GM23248 (cell line): ENCODE data around the gene ZNF76. TPM values are rescaled to one million over a fixed set of nuclear protein-coding genes. Genes with fewer than 3 reads are reported as not detected.
A peak's percentile ranks its signal among the peaks of the same experiment; 100 is the strongest.

Experiments
- DNase-seq: peaks from one replicate; pipeline ENCODE4 v3.0.0-alpha.2; 2015
- H2AFZ ChIP-seq: fragments of 200-600 bp; sonication (generic); 2 replicates; pipeline ENCODE4 v1.6.1; 2016; ENCODE audit warnings: antibody characterized with exemption
- H3F3A ChIP-seq: fragments of 200-600 bp; sonication (generic); 2 replicates; pipeline ENCODE4 v1.6.1; 2016; ENCODE audit warnings: mild to moderate bottlenecking, antibody characterized with exemption, mixed run types; ENCODE audit not compliant: insufficient read depth
- H3K27ac ChIP-seq: fragments of 200-600 bp; sonication (generic); 2 replicates; pipeline ENCODE4 v1.5.1; 2016; ENCODE audit warnings: mild to moderate bottlenecking
- H3K27me3 ChIP-seq: fragments of 200-600 bp; sonication (generic); replicated peaks from 2 replicates; pipeline ENCODE4 v1.6.1; 2016; ENCODE audit warnings: mild to moderate bottlenecking; ENCODE audit not compliant: insufficient read depth
- H3K36me3 ChIP-seq: fragments of 200-600 bp; sonication (generic); 2 replicates; pipeline ENCODE4 v1.6.1; 2016; ENCODE audit warnings: low read depth, mild to moderate bottlenecking
- H3K4me1 ChIP-seq: fragments of 200-600 bp; sonication (generic); 2 replicates; pipeline ENCODE4 v1.6.1; 2016; ENCODE audit warnings: mild to moderate bottlenecking; ENCODE audit not compliant: insufficient read depth
- H3K4me2 ChIP-seq: fragments of 200-600 bp; sonication (generic); one replicate; pipeline ENCODE4 v1.6.1; 2016; ENCODE audit warnings: mild to moderate bottlenecking; ENCODE audit not compliant: unreplicated experiment
- H3K4me3 ChIP-seq: fragments of 200-600 bp; sonication (generic); 2 replicates; pipeline ENCODE4 v1.5.1; 2016; ENCODE audit warnings: mild to moderate bottlenecking
- H3K79me2 ChIP-seq: fragments of 200-600 bp; sonication (generic); 2 replicates; pipeline ENCODE4 v1.6.1; 2016; ENCODE audit warnings: mild to moderate bottlenecking; ENCODE audit not compliant: insufficient read depth
- H3K9ac ChIP-seq: fragments of 200-600 bp; sonication (generic); 2 replicates; pipeline ENCODE4 v1.6.1; 2016; ENCODE audit warnings: mild to moderate bottlenecking
- H3K9me2 ChIP-seq: fragments of 200-600 bp; sonication (generic); 2 replicates; pipeline ENCODE4 v1.6.1; 2016; ENCODE audit warnings: mixed run types, mild to moderate bottlenecking, moderate library complexity; ENCODE audit not compliant: insufficient read depth
- H3K9me3 ChIP-seq: fragments of 200-600 bp; sonication (generic); one replicate; pipeline ENCODE4 v1.6.1; 2017; ENCODE audit warnings: low read depth
- H4K20me1 ChIP-seq: fragments of 200-600 bp; sonication (generic); 2 replicates; pipeline ENCODE4 v1.6.0; 2016; ENCODE audit not compliant: insufficient read depth
- EZH2 ChIP-seq: fragments of 200-600 bp; sonication (generic); IDR thresholded peaks from 2 replicates; pipeline ENCODE4 v1.6.1; 2018; ENCODE audit warnings: antibody characterized with exemption, mild to moderate bottlenecking; ENCODE audit not compliant: insufficient read depth, poor library complexity, severe bottlenecking
- EZH2phosphoT487 ChIP-seq: fragments of 200-600 bp; sonication (generic); IDR thresholded peaks from 2 replicates; pipeline ENCODE4 v1.6.1; 2018; ENCODE audit warnings: antibody characterized with exemption, moderate library complexity, mild to moderate bottlenecking, low read depth; ENCODE audit not compliant: insufficient read depth
- WGBS, 2 experiments: methylation state at CpG; one replicate each; pipeline ENCODE4 v1.1.6; 2015 to 2017; ENCODE audit warnings: low lambda C conversion rate in 2 of 2, low coverage in 1 of 2; ENCODE audit errors: missing lambda C conversion rate in 2 of 2; 5-methylcytosine and 5-hydroxymethylcytosine counted together
- in situ Hi-C: fragments of 300-500 bp; cut with MboI; formaldehyde crosslinking; loops from 2 replicates; pipeline ENCODE4 v1.15.0; 2020
- polyA plus RNA-seq: library from polyadenylated mRNA; unstranded; fragments of >200 nt; fragmentation: Nextera tagmentation; extraction: Ambion mirVana; gene quantifications from 2 replicates; pipeline ENCODE4 v1.2.1, GENCODE V29; 2016
- total RNA-seq: library from RNA; depleted of rRNA; stranded (reverse); fragments of >200 nt; shearing (Covaris generic); gene quantifications from 2 replicates; pipeline ENCODE4 v1.2.3, GENCODE V29; 2014

The ZNF76 gene
- total and polyA plus RNA-seq, 2 experiments from 2014 or later, result 14.3 to 15.9 TPM

- no peak for DNase-seq
- no peak overlapping the region for H3K27ac ChIP-seq
- H3F3A ChIP-seq, result no peaks in the 10 kb centered on the region
- no peaks in the 10 kb centered on the region for H3K9me2 ChIP-seq
- no peaks in the 10 kb centered on the region for H3K36me3 ChIP-seq
- H3K27me3 ChIP-seq, result no peaks in the 10 kb centered on the region; the same call in 1 of the 2 replicates
- no peaks in the 10 kb centered on the region for H4K20me1 ChIP-seq
- H3K9ac ChIP-seq, result no peak overlapping the region
- no peak overlapping the region for H3K4me3 ChIP-seq
- H2AFZ ChIP-seq, result no peak overlapping the region
- 48 to 50% methylated on average over 2 of the region's 2 CpGs for WGBS, 2 experiments
- in situ Hi-C loops, result loop anchor here (25.0 kb wide), 1 partner anchor 424 kb away; the partner anchor contains the start of gene ARMC12
- H3K9me3 ChIP-seq, result no peaks in the 10 kb centered on the region
- H3K4me2 ChIP-seq, result no peak overlapping the region
- no peaks in the 10 kb centered on the region for H3K4me1 ChIP-seq
- TF ChIP-seq EZH2phosphoT487, result no peak
- no peak for TF ChIP-seq EZH2
- no peaks in the 10 kb centered on the region for H3K79me2 ChIP-seq
These were observed 53.3 kb downstream of the ZNF76 start for GRCh38 chr6:35312807-35313206.

- H3K79me2 ChIP-seq, result no peaks in the 10 kb centered on the region
- H2AFZ ChIP-seq, result peak overlapping the region; percentile 88
- H3K27me3 ChIP-seq, result no peaks in the 10 kb centered on the region; the same call in 1 of the 2 replicates
- in situ Hi-C loops, result loop anchor here (25.0 kb wide), 1 partner anchor 420 kb away; the partner anchor contains the start of gene ARMC12
- H3F3A ChIP-seq, result no peaks in the 10 kb centered on the region
- TF ChIP-seq EZH2phosphoT487 (no peak), EZH2 (no peak)
- 19 to 20% methylated on average over 28 of the region's 28 CpGs for WGBS, 2 experiments
- no peaks in the 10 kb centered on the region for H3K9me2 ChIP-seq
- no peaks in the 10 kb centered on the region for H3K4me1 ChIP-seq
- H3K9me3 ChIP-seq, result no peaks in the 10 kb centered on the region
- DNase-seq, result peak; percentile 51
- no peaks in the 10 kb centered on the region for H4K20me1 ChIP-seq
- H3K4me3 ChIP-seq, result peak overlapping the region; percentile 73
- H3K36me3 ChIP-seq, result no peaks in the 10 kb centered on the region
- 0 out of 2 replicates have a peak overlapping the region, but pooled peaks have one; percentile 34 for H3K9ac ChIP-seq
- peak overlapping the region; percentile 80 for H3K4me2 ChIP-seq
- H3K27ac ChIP-seq, result no peak overlapping the region
These were observed 58.1 kb downstream of the ZNF76 start for GRCh38 chr6:35317483-35318195.

- H3K27ac ChIP-seq, result no peak overlapping the region
- no peaks in the 10 kb centered on the region for H3K36me3 ChIP-seq
- TF ChIP-seq EZH2 (no peak), EZH2phosphoT487 (no peak)
- WGBS, 2 experiments, result 8 to 9% methylated on average over 51 to 55 of the region's 55 CpGs
- H3F3A ChIP-seq, result no peaks in the 10 kb centered on the region
- no peaks in the 10 kb centered on the region for H4K20me1 ChIP-seq
- in situ Hi-C loops, result loop anchor here (25.0 kb wide), 1 partner anchor 419 kb away; the partner anchor contains the start of gene ARMC12
- H2AFZ ChIP-seq, result peak overlapping the region; percentile 88
- H3K4me2 ChIP-seq, result peak overlapping the region; percentile 80
- H3K4me3 ChIP-seq, result peak overlapping the region; percentile 73
- no peaks in the 10 kb centered on the region; the same call in 1 of the 2 replicates for H3K27me3 ChIP-seq
- H3K9me3 ChIP-seq, result no peaks in the 10 kb centered on the region
- H3K4me1 ChIP-seq, result no peaks in the 10 kb centered on the region
- H3K9me2 ChIP-seq, result no peaks in the 10 kb centered on the region
- H3K79me2 ChIP-seq, result no peaks in the 10 kb centered on the region
- DNase-seq, result peak; percentile 81
- peak overlapping the region; percentile 34 for H3K9ac ChIP-seq
These were observed 58.9 kb downstream of the ZNF76 start for GRCh38 chr6:35318196-35319171.
